Smooth muscle cell (in vitro differentiated cells): Measurements from ENCODE around the gene SEC24D. TPM values are rescaled to one million over a fixed set of nuclear protein-coding genes. Genes with fewer than 3 reads are reported as not detected.
A peak's percentile ranks its signal among the peaks of the same experiment; 100 is the strongest.

Experiments used
- DNase-seq: peaks from one replicate; lab custom pipeline; 2025; ENCODE audit not compliant: unreplicated experiment; lab: John Stamatoyannopoulos, UW
- H2AFZ ChIP-seq: fragments of 200-600 bp; sonication (generic); 2 replicates; pipeline ENCODE4 v1.6.0; 2016; ENCODE audit warnings: antibody characterized with exemption, low read depth, mild to moderate bottlenecking
- H3F3A ChIP-seq: fragments of 200-600 bp; sonication (generic); 2 replicates; pipeline ENCODE4 v1.6.0; 2017; ENCODE audit warnings: antibody characterized with exemption, low read depth
- H3K27ac ChIP-seq: fragments of 200-600 bp; sonication (generic); 2 replicates; pipeline ENCODE4 v1.5.1; 2016; ENCODE audit warnings: low read depth, mild to moderate bottlenecking
- H3K27me3 ChIP-seq: fragments of 200-600 bp; sonication (generic); 2 replicates; pipeline ENCODE4 v1.6.1; 2016; ENCODE audit warnings: low read depth, mild to moderate bottlenecking
- H3K36me3 ChIP-seq: fragments of 200-600 bp; sonication (generic); 2 replicates; pipeline ENCODE4 v1.5.1; 2016; ENCODE audit warnings: low read depth
- H3K4me1 ChIP-seq: fragments of 200-600 bp; sonication (generic); 2 replicates; pipeline ENCODE4 v1.5.1; 2016; ENCODE audit warnings: low read depth
- H3K4me2 ChIP-seq: fragments of 200-600 bp; sonication (generic); 2 replicates; pipeline ENCODE4 v1.6.0; 2016; ENCODE audit warnings: mild to moderate bottlenecking
- H3K4me3 ChIP-seq: fragments of 200-600 bp; sonication (generic); 2 replicates; pipeline ENCODE4 v1.5.1; 2016; ENCODE audit warnings: mild to moderate bottlenecking
- H3K79me2 ChIP-seq: fragments of 200-600 bp; sonication (generic); 2 replicates; pipeline ENCODE4 v1.6.0; 2016; ENCODE audit warnings: low read depth, mild to moderate bottlenecking
- H3K9ac ChIP-seq: fragments of 200-600 bp; sonication (generic); 2 replicates; pipeline ENCODE4 v1.6.0; 2016; ENCODE audit warnings: low read depth
- H3K9me3 ChIP-seq: fragments of 200-600 bp; sonication (generic); replicated peaks from 2 replicates; pipeline ENCODE4 v1.5.1; 2016; ENCODE audit warnings: low read depth
- H4K20me1 ChIP-seq: fragments of 200-600 bp; sonication (generic); 2 replicates; pipeline ENCODE4 v1.6.0; 2016; ENCODE audit warnings: low read depth
- WGBS: methylation state at CpG from one replicate; pipeline ENCODE4 v1.1.7; 2016; ENCODE audit warnings: low lambda C conversion rate; 5-methylcytosine and 5-hydroxymethylcytosine counted together
- polyA plus RNA-seq: library from polyadenylated mRNA; unstranded; fragments of >200 nt; fragmentation: Nextera tagmentation; extraction: Ambion mirVana; gene quantifications from 2 replicates; pipeline ENCODE4 v1.2.1, GENCODE V29; 2016
- total RNA-seq: library from RNA; depleted of rRNA; stranded (reverse); fragments of >200 nt; gene quantifications from 2 replicates; pipeline ENCODE4 v1.2.3, GENCODE V29; 2014
- TF ChIP-seq, protein P1 (sequence below): fragments of 200-600 bp; sonication (generic); IDR thresholded peaks from 2 replicates; pipeline ENCODE4 v1.5.1; 2017; ENCODE audit warnings: borderline replicate concordance, mild to moderate bottlenecking, antibody characterized with exemption; ENCODE audit not compliant: insufficient read depth, poor library complexity, severe bottlenecking

Gene SEC24D, protein sequence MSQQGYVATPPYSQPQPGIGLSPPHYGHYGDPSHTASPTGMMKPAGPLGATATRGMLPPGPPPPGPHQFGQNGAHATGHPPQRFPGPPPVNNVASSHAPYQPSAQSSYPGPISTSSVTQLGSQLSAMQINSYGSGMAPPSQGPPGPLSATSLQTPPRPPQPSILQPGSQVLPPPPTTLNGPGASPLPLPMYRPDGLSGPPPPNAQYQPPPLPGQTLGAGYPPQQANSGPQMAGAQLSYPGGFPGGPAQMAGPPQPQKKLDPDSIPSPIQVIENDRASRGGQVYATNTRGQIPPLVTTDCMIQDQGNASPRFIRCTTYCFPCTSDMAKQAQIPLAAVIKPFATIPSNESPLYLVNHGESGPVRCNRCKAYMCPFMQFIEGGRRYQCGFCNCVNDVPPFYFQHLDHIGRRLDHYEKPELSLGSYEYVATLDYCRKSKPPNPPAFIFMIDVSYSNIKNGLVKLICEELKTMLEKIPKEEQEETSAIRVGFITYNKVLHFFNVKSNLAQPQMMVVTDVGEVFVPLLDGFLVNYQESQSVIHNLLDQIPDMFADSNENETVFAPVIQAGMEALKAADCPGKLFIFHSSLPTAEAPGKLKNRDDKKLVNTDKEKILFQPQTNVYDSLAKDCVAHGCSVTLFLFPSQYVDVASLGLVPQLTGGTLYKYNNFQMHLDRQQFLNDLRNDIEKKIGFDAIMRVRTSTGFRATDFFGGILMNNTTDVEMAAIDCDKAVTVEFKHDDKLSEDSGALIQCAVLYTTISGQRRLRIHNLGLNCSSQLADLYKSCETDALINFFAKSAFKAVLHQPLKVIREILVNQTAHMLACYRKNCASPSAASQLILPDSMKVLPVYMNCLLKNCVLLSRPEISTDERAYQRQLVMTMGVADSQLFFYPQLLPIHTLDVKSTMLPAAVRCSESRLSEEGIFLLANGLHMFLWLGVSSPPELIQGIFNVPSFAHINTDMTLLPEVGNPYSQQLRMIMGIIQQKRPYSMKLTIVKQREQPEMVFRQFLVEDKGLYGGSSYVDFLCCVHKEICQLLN
- total RNA-seq (228 and 237 TPM in 2 replicates), polyA plus RNA-seq (133 and 163 TPM in 2 replicates)

DNA sequence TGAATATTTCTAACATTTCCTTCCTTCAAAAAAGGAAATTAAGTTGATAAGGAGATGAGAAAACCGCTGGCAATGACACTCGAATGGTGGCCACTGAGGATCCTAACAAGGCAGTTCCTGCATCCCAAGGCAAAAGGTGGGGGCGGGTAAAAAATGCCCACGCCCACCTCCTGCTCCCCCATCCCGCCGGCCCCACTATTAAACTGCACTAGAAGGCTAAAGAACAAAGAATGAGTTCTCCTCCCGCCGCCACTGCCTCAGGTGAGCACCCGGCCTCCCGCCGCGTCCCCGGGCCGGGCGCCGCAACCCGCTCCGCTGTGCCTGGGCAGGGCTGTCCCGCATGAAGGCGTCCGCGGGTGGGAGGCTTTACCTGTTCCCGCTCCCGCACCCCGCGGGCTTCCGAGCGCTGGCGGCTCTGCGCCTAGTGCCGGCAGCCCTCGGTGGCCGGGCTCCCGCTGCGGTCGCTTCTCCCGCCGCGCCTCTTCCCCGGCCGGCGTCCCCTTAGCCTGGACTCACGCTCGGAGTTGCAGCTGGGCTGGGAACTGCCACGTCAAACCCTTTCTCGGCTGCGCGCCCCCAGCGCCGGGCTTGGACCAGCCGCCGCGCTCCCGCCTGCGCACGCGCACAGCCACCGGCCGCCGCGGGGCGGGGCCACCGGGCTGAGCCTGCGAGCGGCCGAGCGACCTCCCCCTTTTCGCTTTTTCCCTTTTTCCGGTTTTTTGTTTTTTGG lies at the start of gene SEC24D:
Gene SEC24D, minus strand, starts transcription at position 556 of the 730 bp plus-strand sequence. CDS start 2,430 bp downstream, outside the sequence.
- H3K4me3 ChIP-seq = peak within 1 kb of the TSS; percentile 99
- peak within 1 kb of the TSS; percentile 99 for H2AFZ ChIP-seq
- WGBS = under 1% methylated on average over 69 of the region's 69 CpGs
- peak; percentile 73 for DNase-seq
- H3K9ac ChIP-seq = peak within 1 kb of the TSS; percentile 100
- peaks cover 18% of the 10 kb centered on the region for H3K4me1 ChIP-seq
- peaks cover 10% of the 10 kb centered on the region for H3K36me3 ChIP-seq
- H3K4me2 ChIP-seq = peak within 1 kb of the TSS; percentile 99
- peak within 1 kb of the TSS; percentile 100 for H3K27ac ChIP-seq
- H3K27me3 ChIP-seq = no peaks in the 10 kb centered on the region
- H3F3A ChIP-seq = peaks cover 14% of the 10 kb centered on the region
- TF ChIP-seq, protein P1, sequence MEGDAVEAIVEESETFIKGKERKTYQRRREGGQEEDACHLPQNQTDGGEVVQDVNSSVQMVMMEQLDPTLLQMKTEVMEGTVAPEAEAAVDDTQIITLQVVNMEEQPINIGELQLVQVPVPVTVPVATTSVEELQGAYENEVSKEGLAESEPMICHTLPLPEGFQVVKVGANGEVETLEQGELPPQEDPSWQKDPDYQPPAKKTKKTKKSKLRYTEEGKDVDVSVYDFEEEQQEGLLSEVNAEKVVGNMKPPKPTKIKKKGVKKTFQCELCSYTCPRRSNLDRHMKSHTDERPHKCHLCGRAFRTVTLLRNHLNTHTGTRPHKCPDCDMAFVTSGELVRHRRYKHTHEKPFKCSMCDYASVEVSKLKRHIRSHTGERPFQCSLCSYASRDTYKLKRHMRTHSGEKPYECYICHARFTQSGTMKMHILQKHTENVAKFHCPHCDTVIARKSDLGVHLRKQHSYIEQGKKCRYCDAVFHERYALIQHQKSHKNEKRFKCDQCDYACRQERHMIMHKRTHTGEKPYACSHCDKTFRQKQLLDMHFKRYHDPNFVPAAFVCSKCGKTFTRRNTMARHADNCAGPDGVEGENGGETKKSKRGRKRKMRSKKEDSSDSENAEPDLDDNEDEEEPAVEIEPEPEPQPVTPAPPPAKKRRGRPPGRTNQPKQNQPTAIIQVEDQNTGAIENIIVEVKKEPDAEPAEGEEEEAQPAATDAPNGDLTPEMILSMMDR = no peak
- H3K9me3 ChIP-seq = no peaks in the 10 kb centered on the region
- H3K79me2 ChIP-seq = peaks cover 51% of the 10 kb centered on the region
- peaks cover 39% of the 10 kb centered on the region for H4K20me1 ChIP-seq

DNA sequence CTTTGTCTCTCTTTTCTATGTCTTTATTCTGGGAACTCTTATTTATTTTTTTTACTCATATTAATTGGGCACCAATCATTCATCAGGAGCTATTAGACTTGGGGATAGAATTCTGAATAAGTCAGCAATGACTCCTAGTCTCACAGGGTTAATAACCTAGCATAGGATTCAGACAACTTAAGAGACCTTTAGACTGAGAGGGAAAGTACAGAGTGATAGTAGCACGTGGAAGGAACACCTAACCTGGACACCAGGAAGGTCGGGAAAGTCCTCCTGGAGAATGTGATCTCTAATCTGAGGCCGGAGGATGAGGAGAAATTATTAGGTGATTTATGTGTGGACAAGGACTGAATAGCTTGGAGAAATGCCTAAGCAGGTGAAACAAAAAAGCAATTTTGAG lies 48.8 kb upstream of the SEC24D start:
- no peak overlapping the region for H3K27ac ChIP-seq
- WGBS = 98% methylated on average over 3 of the region's 3 CpGs
- H3K4me3 ChIP-seq = no peak overlapping the region
- H3K9me3 ChIP-seq = no peaks in the 10 kb centered on the region
- no peaks in the 10 kb centered on the region for H3K36me3 ChIP-seq
- no peaks in the 10 kb centered on the region for H3K27me3 ChIP-seq
- H3K79me2 ChIP-seq = no peaks in the 10 kb centered on the region
- no peaks in the 10 kb centered on the region for H4K20me1 ChIP-seq
- H3K4me1 ChIP-seq = no peaks in the 10 kb centered on the region
- no peak overlapping the region for H2AFZ ChIP-seq
- no peak overlapping the region for H3K9ac ChIP-seq
- H3K4me2 ChIP-seq = no peak overlapping the region
- TF ChIP-seq, protein P1 = no peak
- no peaks in the 10 kb centered on the region for H3F3A ChIP-seq
- DNase-seq = no peak

DNA sequence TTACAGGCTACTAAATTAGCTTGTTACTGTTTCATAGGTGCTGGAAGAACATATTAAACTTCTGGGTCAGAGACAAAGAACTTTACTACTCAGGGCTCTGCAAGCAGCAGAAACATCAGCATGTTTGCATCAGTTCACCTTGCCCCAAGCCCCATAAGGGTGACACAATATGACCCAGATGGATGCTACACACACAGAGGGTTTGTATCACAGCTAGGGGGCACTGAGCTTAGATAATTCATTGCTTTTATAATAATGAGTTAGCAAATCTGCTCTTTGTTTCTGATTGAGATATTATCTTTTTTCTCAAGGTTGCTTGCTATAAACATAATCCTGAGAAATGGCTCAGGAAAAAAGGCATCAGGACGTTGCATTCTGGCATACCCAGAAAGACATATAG lies 47.9 kb upstream of the SEC24D start:
- Histone ChIP-seq H3K79me2 (no peaks in the 10 kb centered on the region), H3K4me3 (no peak overlapping the region), H3K4me1 (no peaks in the 10 kb centered on the region), H3K9me3 (no peaks in the 10 kb centered on the region), H3K4me2 (no peak overlapping the region), H3K27me3 (no peaks in the 10 kb centered on the region), H3K36me3 (no peaks in the 10 kb centered on the region), H3F3A (no peaks in the 10 kb centered on the region), H4K20me1 (no peaks in the 10 kb centered on the region), H3K27ac (no peak overlapping the region), H2AFZ (no peak overlapping the region), H3K9ac (no peak overlapping the region)
- no peak for DNase-seq
- TF ChIP-seq, protein P1 = no peak
- WGBS = 71% methylated on average over 1 of the region's 1 CpG
